Thyroid gland (tissue), 4 donors: ENCODE results near the gene TK1.

Source experiments
- POLR2A ChIP-seq, 2 donors: fragments of 450-650 bp; IDR thresholded peaks; one replicate each; pipeline ENCODE4 v1.6.1; 2017; ENCODE audit warnings: antibody characterized with exemption in 2 of 2, mild to moderate bottlenecking in 2 of 2, moderate library complexity in 1 of 2
- TF ChIP-seq, protein P1 (sequence below), 6 experiments: fragments of 200-600 bp in 3 of 6; fragments of 450-650 bp in 3 of 6; sonication (generic) in 3 of 6; IDR thresholded peaks; one replicate each; pipeline ENCODE4 v1.5.1; 2016 to 2019; ENCODE audit warnings: antibody characterized with exemption in 6 of 6, mild to moderate bottlenecking in 2 of 6, inconsistent platforms in 1 of 6, moderate library complexity in 1 of 6

GRCh38 chr17:78230996-78231935 lies 44.4 kb upstream of the TK1 start, which contains the start of gene TMEM235:
- TF ChIP-seq, protein P1, sequence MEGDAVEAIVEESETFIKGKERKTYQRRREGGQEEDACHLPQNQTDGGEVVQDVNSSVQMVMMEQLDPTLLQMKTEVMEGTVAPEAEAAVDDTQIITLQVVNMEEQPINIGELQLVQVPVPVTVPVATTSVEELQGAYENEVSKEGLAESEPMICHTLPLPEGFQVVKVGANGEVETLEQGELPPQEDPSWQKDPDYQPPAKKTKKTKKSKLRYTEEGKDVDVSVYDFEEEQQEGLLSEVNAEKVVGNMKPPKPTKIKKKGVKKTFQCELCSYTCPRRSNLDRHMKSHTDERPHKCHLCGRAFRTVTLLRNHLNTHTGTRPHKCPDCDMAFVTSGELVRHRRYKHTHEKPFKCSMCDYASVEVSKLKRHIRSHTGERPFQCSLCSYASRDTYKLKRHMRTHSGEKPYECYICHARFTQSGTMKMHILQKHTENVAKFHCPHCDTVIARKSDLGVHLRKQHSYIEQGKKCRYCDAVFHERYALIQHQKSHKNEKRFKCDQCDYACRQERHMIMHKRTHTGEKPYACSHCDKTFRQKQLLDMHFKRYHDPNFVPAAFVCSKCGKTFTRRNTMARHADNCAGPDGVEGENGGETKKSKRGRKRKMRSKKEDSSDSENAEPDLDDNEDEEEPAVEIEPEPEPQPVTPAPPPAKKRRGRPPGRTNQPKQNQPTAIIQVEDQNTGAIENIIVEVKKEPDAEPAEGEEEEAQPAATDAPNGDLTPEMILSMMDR (IDR thresholded peaks at IDR 0.05): no peak
- no peak for TF ChIP-seq POLR2A (IDR thresholded peaks at IDR 0.05)
